T-helper 1 cell treated with Interleukin-12 subunit alpha and Interleukin-12 subunit beta and Interleukin-4 antibody, amounts not matched to agents 30 μg/mL and 1 μg/mL, for 36 hours (primary cell): ENCODE data around the gene C4orf50.

Source experiments
- H3K27ac Mint-ChIP-seq: one replicate; pipeline ENCODE4 v1.8.0; 2021; ENCODE audit warnings: mild to moderate bottlenecking, mixed read lengths
- H3K27me3 Mint-ChIP-seq: one replicate; pipeline ENCODE4 v1.8.0; 2021; ENCODE audit warnings: low read depth, mixed read lengths
- H3K36me3 Mint-ChIP-seq: one replicate; pipeline ENCODE4 v1.8.0; 2021; ENCODE audit warnings: low read depth, mixed read lengths
- H3K4me1 Mint-ChIP-seq: one replicate; pipeline ENCODE4 v1.8.0; 2021; ENCODE audit warnings: low read depth, mixed read lengths
- H3K4me3 Mint-ChIP-seq: one replicate; pipeline ENCODE4 v1.8.0; 2021; ENCODE audit warnings: mild to moderate bottlenecking, moderate library complexity, mixed read lengths
- H3K9me3 Mint-ChIP-seq: one replicate; pipeline ENCODE4 v1.8.0; 2021; ENCODE audit warnings: mixed read lengths

Gene C4orf50

DNA sequence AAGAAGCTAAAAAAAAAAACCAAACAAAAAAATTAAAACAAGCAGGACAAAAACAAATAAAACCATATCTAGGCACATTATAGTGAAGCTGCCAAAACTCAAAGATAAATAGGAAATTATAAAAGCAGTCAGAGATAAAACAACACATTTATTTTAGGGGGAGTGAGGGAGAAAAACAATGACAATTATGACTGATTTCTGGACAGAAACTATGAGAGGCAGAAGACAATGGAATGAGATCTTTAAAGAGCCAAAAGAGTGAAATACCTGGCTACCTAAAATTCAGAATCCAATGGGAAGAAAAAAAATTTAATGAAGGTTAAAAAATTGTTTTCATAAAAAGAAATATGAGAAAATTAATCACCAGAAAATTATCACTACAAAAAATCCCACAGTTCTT is 33.4 kb downstream of the C4orf50 start:
- Mint-ChIP-seq H3K4me3 (no peak overlapping the region), H3K27me3 (peaks cover 5% of the 10 kb centered on the region), H3K27ac (no peak overlapping the region)

DNA sequence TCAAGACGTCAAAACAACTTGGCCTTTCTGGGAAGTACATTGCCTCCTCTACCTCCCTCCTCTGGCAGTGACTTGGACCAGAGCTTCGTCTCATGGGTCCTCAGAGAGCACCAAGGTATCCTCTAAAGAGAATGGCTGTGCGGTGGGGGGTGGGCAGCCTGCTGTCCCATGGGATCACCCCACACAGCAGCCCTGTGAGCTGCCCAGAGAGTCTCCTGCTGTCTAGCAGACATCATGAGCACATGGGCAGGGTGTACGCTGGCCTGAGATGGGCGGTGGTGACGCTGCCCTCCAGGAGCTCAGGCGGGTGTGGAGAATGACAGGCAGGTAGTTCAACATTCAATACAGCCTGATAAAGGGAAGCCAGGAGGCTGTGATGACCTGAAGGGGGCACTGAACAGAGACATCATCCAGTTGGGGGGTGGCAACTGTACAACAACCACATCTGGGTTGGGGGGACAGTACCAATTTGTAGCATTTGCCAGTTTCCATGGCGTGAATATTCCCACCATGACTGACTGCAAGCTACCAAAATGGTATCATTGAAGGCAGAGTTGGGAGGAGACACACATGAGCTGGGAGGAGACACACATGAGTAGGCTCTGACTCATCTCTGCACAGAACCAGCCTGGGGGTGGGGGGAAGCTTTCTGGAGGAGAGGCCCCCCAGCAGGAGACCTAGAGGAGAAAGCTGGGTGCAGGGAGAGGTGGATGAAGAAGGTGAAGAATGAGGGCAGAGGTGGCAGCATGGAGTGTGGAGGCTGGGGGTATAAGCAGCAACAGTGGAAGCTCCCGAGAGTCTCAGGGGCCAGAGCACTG is 35.9 kb downstream of the C4orf50 start:
- no peaks in the 10 kb centered on the region for H3K36me3 Mint-ChIP-seq
- H3K27me3 Mint-ChIP-seq = peaks cover 17% of the 10 kb centered on the region
- peaks cover 14% of the 10 kb centered on the region for H3K9me3 Mint-ChIP-seq
- H3K27ac Mint-ChIP-seq = no peak overlapping the region
- H3K4me3 Mint-ChIP-seq = no peak overlapping the region
- H3K4me1 Mint-ChIP-seq = no peaks in the 10 kb centered on the region

More for the DNA sequence above, 33.4 kb downstream of the C4orf50 start:
- Mint-ChIP-seq H3K36me3 (no peaks in the 10 kb centered on the region), H3K9me3 (peaks cover 14% of the 10 kb centered on the region), H3K4me1 (no peaks in the 10 kb centered on the region)

DNA sequence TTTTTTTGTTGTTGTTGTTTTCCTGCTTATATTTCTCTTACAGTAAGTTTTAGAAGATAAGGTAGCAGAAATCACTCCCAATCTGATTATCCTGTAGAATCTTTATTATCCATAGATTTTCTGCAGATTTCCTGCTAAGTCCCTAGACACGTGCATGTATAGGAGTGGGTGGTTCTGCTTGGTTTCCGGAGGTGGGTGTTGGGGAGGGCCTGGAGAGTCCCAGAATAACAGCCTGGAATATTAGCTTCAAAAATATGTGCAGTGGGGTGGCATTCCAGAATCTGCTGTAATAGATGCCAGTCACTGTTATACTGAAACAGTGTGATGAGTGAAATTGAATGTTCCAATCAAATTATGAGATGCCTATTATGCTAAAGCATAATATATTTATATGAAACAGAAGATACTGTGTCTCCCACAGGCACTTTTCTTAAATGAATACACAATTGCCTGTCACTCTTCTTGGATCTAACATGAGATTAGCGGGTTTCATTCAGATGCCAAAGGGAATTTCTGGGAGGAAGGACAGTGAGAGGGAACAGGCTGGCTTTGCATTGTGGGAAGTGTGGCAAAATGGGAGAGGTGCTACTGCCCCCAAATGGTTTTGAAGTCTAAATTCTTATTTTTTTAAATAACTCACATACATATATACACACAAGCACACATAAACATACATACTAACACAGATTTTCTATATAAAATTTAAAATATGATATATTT is 37.6 kb downstream of the C4orf50 start:
- Mint-ChIP-seq H3K36me3 (no peaks in the 10 kb centered on the region), H3K27me3 (peaks cover 17% of the 10 kb centered on the region), H3K27ac (no peak overlapping the region), H3K4me1 (no peaks in the 10 kb centered on the region), H3K4me3 (no peak overlapping the region), H3K9me3 (peaks cover 14% of the 10 kb centered on the region)

DNA sequence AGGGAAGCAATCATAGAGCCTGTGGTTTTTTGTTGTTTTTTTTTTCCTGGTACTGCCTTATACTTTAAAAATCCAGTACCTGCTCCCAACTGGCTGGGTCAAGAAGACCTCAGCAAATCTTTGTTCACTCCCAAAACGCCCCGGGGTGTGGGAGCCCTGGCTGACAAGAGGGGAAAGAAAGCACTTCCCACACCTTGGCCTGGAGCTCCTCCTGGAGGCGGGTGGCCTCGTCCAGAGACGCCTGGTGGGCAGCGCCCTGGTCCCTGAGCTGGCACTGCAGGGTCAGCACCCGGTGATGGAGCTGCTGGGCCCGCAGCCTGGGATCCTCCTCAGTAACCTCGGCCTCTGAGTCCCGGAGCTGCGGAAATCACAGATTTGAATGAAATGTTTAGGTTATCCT is 38.2 kb downstream of the C4orf50 start:
- Mint-ChIP-seq H3K36me3 (no peaks in the 10 kb centered on the region), H3K27me3 (peaks cover 17% of the 10 kb centered on the region), H3K27ac (no peak overlapping the region), H3K9me3 (peaks cover 12% of the 10 kb centered on the region), H3K4me3 (no peak overlapping the region), H3K4me1 (no peaks in the 10 kb centered on the region)

DNA sequence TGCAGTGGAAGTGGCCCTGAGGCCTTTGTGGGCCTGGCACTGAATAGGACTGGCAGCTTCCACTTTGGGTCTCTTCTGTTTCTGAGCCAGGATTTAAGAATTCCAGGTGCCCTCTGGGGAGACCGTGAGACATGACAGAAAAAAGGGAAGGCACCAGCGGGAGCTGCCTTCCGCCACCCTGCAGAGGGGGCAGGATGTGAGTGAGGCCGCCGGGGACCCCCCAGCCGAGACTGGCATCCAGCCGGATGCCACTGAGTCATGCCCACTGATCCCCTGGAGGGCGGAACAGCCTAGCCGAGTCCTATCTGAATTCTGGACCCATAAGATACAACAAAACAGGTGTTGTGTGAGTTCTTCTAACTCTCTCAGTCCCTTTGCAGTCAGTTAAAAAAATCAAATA is 41.3 kb downstream of the C4orf50 start:
- Mint-ChIP-seq H3K36me3 (no peaks in the 10 kb centered on the region), H3K4me3 (no peak overlapping the region), H3K9me3 (no peaks in the 10 kb centered on the region), H3K4me1 (no peaks in the 10 kb centered on the region), H3K27me3 (peaks cover 17% of the 10 kb centered on the region), H3K27ac (no peak overlapping the region)

DNA sequence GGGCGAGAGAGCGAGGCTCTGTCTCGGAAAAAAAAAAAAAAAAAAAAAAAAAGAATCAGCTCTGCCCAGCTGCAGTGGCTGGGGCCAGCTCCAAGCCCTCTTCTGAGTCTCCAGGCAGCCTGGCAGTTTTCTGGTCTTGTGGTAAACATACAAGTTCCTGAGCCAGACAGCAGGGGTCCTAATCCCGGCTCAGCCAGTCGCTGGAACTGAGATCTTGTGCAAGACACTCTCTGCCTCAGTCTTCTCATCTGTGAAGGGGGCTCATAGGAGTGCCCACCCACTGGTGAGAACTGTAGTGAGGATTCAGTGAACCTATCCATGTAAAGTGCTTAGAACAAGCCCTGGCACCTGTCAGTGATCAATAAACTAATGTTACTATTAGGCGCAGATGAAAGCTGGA is 41.8 kb downstream of the C4orf50 start:
- Mint-ChIP-seq H3K27ac (no peak overlapping the region), H3K36me3 (no peaks in the 10 kb centered on the region), H3K27me3 (peaks cover 17% of the 10 kb centered on the region), H3K9me3 (no peaks in the 10 kb centered on the region), H3K4me3 (no peak overlapping the region), H3K4me1 (no peaks in the 10 kb centered on the region)

DNA sequence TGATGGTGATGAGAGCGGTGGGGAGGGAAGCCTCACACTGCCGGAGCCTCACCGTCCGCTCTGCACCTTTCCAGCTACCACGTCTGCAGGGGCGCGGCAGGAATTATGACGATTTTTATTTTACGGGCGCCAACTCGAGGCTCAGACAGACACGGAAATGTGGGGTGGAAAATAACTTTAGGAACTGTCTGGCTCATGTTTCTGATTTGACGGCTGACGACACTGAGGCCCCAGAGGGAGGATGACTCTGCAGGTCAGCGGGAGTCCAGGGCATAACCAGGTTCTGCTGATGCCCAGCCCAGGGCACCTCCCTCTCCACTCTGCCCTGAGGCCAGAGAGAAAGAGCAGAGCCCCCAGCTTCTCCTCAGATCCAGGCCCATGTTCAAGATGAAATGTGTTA is 43.9 kb downstream of the C4orf50 start:
- no peaks in the 10 kb centered on the region for H3K9me3 Mint-ChIP-seq
- no peaks in the 10 kb centered on the region for H3K4me1 Mint-ChIP-seq
- no peak overlapping the region for H3K27ac Mint-ChIP-seq
- peaks cover 11% of the 10 kb centered on the region for H3K27me3 Mint-ChIP-seq
- no peak overlapping the region for H3K4me3 Mint-ChIP-seq
- no peaks in the 10 kb centered on the region for H3K36me3 Mint-ChIP-seq

DNA sequence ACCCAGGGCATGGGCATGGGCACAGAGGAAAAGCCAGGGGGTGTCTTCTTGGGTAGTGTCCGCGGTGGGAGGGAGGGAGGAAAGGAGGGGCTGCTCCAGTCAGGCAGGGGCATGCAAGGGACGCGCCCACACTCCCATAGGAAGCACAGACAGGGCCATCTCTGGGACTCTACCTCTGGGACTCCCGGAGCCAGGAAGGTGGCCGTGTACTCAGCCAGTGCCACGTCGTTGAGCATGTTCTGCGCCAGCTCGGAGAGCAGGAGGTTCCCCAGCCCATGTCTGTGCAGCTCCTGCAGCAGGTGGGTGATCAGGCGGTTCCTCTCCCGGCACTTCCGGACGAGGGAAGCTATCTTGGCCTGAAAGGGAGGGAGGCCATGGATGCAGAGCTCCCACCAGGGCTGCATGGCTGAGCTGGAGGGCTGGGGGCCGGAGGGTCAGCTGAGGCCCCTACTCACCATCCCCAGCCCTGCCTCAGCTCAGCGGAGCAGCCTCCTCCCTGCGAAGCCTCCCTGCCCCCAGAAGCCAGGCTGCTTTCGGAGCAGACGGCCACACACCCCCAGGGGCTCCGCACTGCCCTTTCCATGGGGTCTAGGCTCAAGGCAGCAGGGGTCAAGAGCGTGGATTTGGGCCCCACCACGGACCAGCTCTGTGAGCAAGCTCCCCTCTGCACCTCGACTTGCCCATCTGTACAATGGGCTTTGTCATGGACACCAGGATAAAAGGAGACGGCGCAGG is 44.6 kb downstream of the C4orf50 start:
- Mint-ChIP-seq H3K27me3 (peaks cover 4% of the 10 kb centered on the region), H3K4me1 (no peaks in the 10 kb centered on the region), H3K27ac (no peak overlapping the region), H3K9me3 (no peaks in the 10 kb centered on the region), H3K4me3 (no peak overlapping the region), H3K36me3 (no peaks in the 10 kb centered on the region)

DNA sequence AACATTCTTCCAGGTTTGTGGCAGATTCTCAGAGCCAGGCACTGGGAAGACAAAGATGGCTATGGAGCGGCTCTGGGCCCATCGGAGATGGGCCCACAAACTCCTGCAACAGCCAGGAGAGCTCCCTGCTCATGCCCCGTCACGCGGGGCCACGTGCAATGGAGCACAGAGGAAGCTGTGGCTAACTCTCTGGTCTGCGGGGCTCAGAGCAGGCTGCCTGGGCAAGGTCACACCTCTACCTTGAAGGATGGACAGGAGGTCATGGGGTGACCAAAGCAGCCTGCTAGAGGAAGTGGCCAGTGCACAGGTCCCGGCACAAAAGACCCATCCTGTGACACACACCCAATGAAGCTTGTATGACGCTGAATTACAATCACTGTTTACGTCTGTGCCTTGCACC is 45.2 kb downstream of the C4orf50 start:
- Mint-ChIP-seq H3K9me3 (no peaks in the 10 kb centered on the region), H3K4me3 (no peak overlapping the region), H3K27me3 (peaks cover under 1% of the 10 kb centered on the region), H3K4me1 (no peaks in the 10 kb centered on the region), H3K36me3 (no peaks in the 10 kb centered on the region), H3K27ac (no peak overlapping the region)

DNA sequence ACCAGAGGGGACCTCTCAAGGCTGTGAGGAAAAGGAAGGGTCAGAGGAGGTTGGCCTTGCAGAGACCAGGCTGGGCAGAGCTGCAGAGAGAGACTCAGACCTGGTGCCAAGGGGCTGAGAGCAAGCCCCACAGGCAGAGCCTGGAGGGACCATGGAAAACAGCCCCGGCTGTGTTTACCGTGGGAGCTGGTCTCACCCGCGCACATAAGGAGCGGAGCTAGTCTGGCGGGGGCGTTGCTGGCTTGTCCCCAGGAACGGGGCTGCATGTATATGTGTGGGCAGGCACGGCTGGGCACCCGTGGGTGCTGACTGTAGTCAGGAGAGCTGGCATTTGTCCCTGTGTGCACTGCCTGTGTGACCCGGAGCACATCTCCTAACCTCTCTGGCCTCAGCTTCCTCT is 45.7 kb downstream of the C4orf50 start:
- Mint-ChIP-seq H3K27me3 (no peaks in the 10 kb centered on the region), H3K4me1 (no peaks in the 10 kb centered on the region), H3K27ac (no peak overlapping the region)

DNA sequence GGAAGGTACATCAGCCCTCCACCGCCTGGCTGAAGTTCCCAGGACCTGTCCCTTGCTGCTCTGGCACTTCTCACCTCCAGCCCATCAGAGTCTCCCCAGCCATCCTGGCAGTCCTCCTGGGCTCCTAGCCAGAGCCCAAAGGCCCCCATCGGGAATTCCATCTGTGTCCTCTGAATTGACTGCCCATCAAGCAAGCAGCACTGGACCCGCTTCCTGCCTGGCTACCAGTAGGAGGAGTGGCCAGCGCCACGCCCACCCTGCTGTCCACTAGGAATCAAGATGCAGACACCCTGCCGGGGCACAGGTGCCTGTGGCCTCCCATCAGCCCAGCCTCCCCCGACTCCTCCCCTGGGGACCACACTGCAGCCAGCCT is 47.2 kb downstream of the C4orf50 start:
- Mint-ChIP-seq H3K27me3 (no peaks in the 10 kb centered on the region), H3K4me3 (no peak overlapping the region), H3K9me3 (no peaks in the 10 kb centered on the region), H3K4me1 (no peaks in the 10 kb centered on the region), H3K27ac (no peak overlapping the region), H3K36me3 (no peaks in the 10 kb centered on the region)

More for the DNA sequence above, 45.7 kb downstream of the C4orf50 start:
- H3K36me3 Mint-ChIP-seq = no peaks in the 10 kb centered on the region
- H3K4me3 Mint-ChIP-seq = no peak overlapping the region
- H3K9me3 Mint-ChIP-seq = no peaks in the 10 kb centered on the region

DNA sequence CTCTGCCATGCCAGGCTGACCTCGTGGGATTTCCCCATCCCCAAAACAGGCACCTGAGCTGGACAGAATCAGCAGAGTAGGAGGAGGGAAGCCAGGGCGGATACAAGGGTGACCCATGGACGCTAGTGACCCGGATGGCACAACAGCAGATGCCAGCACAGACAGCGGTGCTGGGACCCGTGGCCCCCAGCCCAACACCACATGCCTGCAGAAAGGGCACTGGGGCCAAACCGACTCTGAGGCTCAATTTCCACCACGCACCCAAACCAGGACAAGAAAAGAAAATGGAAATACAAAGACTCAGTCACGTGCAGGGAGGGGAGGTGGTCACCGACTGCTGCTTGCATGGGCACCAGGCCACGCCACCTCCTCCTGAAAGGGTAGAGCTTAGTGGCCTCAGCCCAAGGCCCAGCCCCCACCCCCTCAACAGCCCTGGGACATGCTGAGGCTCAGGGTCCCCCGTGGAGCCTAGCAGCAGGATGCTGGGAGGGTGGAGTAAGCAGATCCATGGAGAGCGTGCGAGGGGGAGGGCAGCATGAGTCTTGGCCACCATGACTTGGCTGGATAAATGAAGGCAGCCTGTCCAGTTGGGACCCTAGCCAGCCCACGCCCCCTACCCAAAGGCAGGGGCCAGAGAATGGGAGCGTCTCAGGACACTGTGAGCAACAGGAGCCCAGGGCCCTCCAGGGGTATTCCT is 47.7 kb downstream of the C4orf50 start:
- Mint-ChIP-seq H3K36me3 (no peaks in the 10 kb centered on the region), H3K27ac (no peak overlapping the region), H3K4me3 (no peak overlapping the region), H3K27me3 (no peaks in the 10 kb centered on the region), H3K4me1 (no peaks in the 10 kb centered on the region), H3K9me3 (no peaks in the 10 kb centered on the region)

DNA sequence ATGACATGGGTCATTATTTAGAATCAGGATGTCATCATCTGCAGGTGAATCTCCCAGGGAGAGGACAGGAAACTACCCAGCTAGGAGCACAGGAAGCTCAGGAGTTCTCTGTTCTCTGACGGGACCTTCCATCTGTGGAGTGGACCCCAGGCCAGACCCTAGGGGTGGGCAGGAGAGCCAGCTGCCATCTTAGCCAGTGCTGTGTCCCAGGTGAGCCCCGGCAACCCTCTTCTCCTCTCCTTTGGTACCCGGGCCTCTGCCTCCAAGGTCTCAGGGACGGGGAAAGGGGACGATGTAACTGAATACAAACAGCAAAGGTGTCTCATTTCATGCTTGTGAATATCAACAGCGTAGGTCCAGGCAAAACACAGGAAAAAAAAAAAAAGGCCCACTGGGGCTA is 48.5 kb downstream of the C4orf50 start:
- Mint-ChIP-seq H3K9me3 (no peaks in the 10 kb centered on the region), H3K27ac (no peak overlapping the region), H3K36me3 (no peaks in the 10 kb centered on the region), H3K4me3 (no peak overlapping the region), H3K4me1 (no peaks in the 10 kb centered on the region), H3K27me3 (no peaks in the 10 kb centered on the region)

DNA sequence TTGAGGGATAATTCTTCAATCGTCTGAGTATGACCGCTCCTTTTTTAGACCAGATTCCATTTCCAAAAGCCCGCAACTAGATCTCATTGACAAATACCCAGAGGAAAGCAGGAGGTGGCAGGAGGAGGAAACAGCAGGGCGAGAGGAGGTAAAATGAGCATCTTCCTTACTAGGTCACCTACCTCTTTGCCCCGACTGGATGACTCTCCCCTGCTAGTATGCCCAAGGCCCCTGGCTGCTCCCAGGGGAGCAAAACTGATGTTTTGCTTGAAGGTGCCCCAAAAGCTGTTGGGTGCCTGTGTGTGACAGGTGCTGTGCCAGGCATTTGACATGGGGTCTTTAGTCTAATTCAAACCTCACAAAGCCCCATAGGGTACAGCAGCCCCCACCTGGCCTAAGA is 48.9 kb downstream of the C4orf50 start:
- H3K36me3 Mint-ChIP-seq = no peaks in the 10 kb centered on the region
- no peak overlapping the region for H3K4me3 Mint-ChIP-seq
- no peak overlapping the region for H3K27ac Mint-ChIP-seq
- no peaks in the 10 kb centered on the region for H3K9me3 Mint-ChIP-seq
- H3K27me3 Mint-ChIP-seq = no peaks in the 10 kb centered on the region
- H3K4me1 Mint-ChIP-seq = no peaks in the 10 kb centered on the region
